Heart left ventricle (tissue), 16 donors: ENCODE data around the gene LMTK2. TPM values are rescaled to one million over a fixed set of nuclear protein-coding genes. Genes with fewer than 3 reads are reported as not detected.

ENCODE experiments used
- ATAC-seq, 4 donors: fragments of 200-7000 bp; cut with Tn5 transposase; one replicate each; pipeline ENCODE4 v1.9.1; 2020 to 2022; ENCODE audit warnings: moderate library complexity in 4 of 4, mild to moderate bottlenecking in 3 of 4, moderate number of reproducible peaks in 1 of 4
- DNase-seq, 5 donors: peaks; one replicate each; pipeline ENCODE4 v3.0.0-alpha.2; 2020
- H3K27ac ChIP-seq, 12 donors: fragments of 200-600 bp; sonication (generic) in 4 of 12; one replicate each; pipeline versions ENCODE4 v1.5.0 to v1.8.0; 2016 to 2022; ENCODE audit warnings: mild to moderate bottlenecking in 2 of 12
- H3K27me3 ChIP-seq, 9 donors: fragments of 200-600 bp; sonication (generic) in 2 of 9; one replicate each; pipeline versions ENCODE4 v1.5.1 to v1.8.0; 2016 to 2022; ENCODE audit warnings: mild to moderate bottlenecking in 3 of 9
- H3K36me3 ChIP-seq, 9 donors: fragments of 200-600 bp; sonication (generic) in 2 of 9; one replicate each; pipeline versions ENCODE4 v1.5.0 to v1.8.0; 2018 to 2022; ENCODE audit warnings: mild to moderate bottlenecking in 2 of 9
- H3K4me1 ChIP-seq, 12 donors: fragments of 200-600 bp; sonication (generic) in 4 of 12; one replicate each; pipeline versions ENCODE4 v1.5.0 to v1.8.0; 2016 to 2022; ENCODE audit warnings: mild to moderate bottlenecking in 3 of 12
- H3K4me3 ChIP-seq, 12 donors: fragments of 200-600 bp; sonication (generic) in 4 of 12; one replicate each; pipeline versions ENCODE4 v1.5.0 to v1.8.0; 2017 to 2022; ENCODE audit warnings: mild to moderate bottlenecking in 9 of 12, moderate library complexity in 4 of 12
- H3K9me3 ChIP-seq, 12 donors: fragments of 200-600 bp; sonication (generic) in 4 of 12; one replicate each; pipeline versions ENCODE4 v1.5.0 to v1.8.0; 2016 to 2022; ENCODE audit warnings: mild to moderate bottlenecking in 1 of 12
- POLR2A ChIP-seq, 2 donors: fragments of 450-650 bp; IDR thresholded peaks; one replicate each; pipeline ENCODE4 v1.6.1; 2017; ENCODE audit warnings: antibody characterized with exemption in 2 of 2, mild to moderate bottlenecking in 2 of 2, moderate library complexity in 2 of 2
- WGBS, 4 donors: extraction: QIAGEN DNeasy Blood & Tissue Kit in 2 of 4; methylation state at CpG; one replicate each; pipeline versions ENCODE4 v1.1.5 to v1.1.7; 2013 to 2018; 5-methylcytosine and 5-hydroxymethylcytosine counted together
- intact Hi-C, 10 donors: fragments of 100-400 bp; cut with DNase I; formaldehyde crosslinking; loops; one replicate each; pipeline versions ENCODE4 v1.11.1 to v1.14.2; 2022
- polyA plus RNA-seq, 2 donors: library from polyadenylated mRNA; stranded (reverse); fragments of 200-250 nt; gene quantifications; one replicate each; pipeline ENCODE4 v1.2.3, GENCODE V29; 2013
- total RNA-seq, 9 donors: library from RNA; depleted of rRNA in 2 of 9; stranded (reverse); fragments of >200 nt in 2 of 9; fragmentation: NEBNext Ultra II Directional in 3 of 9; extraction: Animal tissue kit (Norgen Biotek cat#: 25700) in 3 of 9; gene quantifications; one replicate each; pipeline versions ENCODE4 v1.1.0 to v1.2.4, GENCODE V29; 2016 to 2023
- TF ChIP-seq, protein P1 (sequence below), 12 donors: fragments of 200-600 bp; sonication (generic) in 4 of 12; IDR thresholded peaks; one replicate each; pipeline versions ENCODE4 v1.5.0 to v1.8.0; 2018 to 2022; ENCODE audit warnings: antibody characterized with exemption in 12 of 12, mild to moderate bottlenecking in 5 of 12
- donor health status: ischemic (EF 13 %, LVEDD 7.1; RV severe dilation, severe dysfunction).
- donor health status: healthy with polysubstance abuse.
- donor health status: DM: no; HTN: yes; CAD: no.
- donor health status: DM: no; HTN: no; CAD: no.
- donor health status: ischemic (EF 25% LVEDD 6.9; RV normal size, moderate dysfunction).
- donor health status: ischemic (EF 25% LVEDD 5.7; RV mildly dilated, moderate dysfunction).
- donor health status: healthy.
- donor health status: DM: yes; HTN: yes; CAD: no.
- donor health status: ischemic (EF 35%, LVEDD 5.7; RV mildly dilated, moderate dysfunction).
- donor health status: nonischemic (EF 11% LVEDD 7.7; RV severe dilation, severe dysfunction).
- donor health status: DM: yes; HTN: yes; CAD: no.
- donor health status: PGD.
- donor health status: ischemic (EF 29% LVEDD 5.4; RV normal size, mild dysfunction).
- donor health status: nonischemic (EF 23%, LVEDD 6.1; RV moderate dilation, normal function).

LMTK2 gene
- total and polyA plus RNA-seq, 11 donors, result 6.3 to 58.3 (median 27.3) TPM

DNA sequence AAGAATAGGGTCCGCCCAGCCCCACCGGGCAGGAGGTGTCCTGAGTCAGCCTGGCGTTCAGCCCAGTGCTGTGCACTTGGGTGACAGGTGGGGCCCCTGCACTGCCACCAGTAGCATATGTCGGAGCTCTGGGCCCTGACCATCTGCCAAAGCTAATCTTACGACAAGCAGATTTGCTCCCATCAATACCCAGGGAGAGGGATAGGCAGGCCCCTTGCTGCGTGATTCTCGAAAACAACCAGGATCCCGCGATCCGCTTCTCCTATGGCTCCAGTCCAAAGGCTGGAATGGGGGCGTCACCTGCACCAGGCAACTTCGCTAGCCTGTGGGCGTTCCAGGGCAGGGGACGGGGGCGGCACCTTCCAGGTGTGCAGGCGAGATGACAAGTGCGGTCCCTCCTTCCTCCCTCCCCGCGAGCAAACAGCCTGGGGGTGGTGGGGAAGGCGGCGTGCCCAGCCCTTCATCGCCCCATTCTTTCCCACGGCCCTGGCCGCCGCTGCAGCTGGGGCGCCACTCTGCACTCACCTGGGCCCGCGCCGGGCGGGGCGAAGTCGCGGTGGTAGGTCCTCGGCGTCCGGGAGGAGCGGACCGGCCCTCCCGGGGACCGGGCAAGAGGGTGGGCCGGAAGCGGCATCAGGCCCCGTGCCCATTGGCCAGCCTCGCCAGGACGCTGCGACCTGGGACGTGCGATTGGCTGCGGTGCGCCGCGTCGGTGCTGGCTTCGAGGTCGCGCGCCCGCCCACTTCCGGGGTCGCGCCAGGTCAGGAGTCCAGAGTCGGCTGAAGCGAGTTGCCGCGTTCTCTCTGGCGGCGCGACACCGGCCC is 145.2 kb downstream of the LMTK2 start, which contains the start of gene TECPR1:
TSS of gene TECPR1 (minus strand) at position 632 of the 824 bp plus-strand sequence. CDS start 6,086 bp downstream, outside the sequence.
- DNase-seq, result peak; percentile 96 to 97 (median 97)
- Histone ChIP-seq H3K27me3 (no peaks in the 10 kb centered on the region), H3K36me3 (peaks cover 0 to 18% (median 3%) of the 10 kb centered on the region in 9 donors), H3K4me1 (peaks cover 0 to 61% (median 35%) of the 10 kb centered on the region in 12 donors), H3K9me3 (no peaks in the 10 kb centered on the region), H3K4me3 (peak within 1 kb of the TSS; percentile 71 to 99 (median 90)), H3K27ac (peak within 1 kb of the TSS; percentile 39 to 91 (median 88))
- intact Hi-C loops, result loop anchor here in 1 of 10 donors (2.0 kb wide), 1 partner anchor 31 kb away; no protein-coding TSS in a partner anchor
- WGBS, 4 donors, result 0 to 1% (median 0%) methylated on average over 10 to 69 of the region's 69 CpGs
- TF ChIP-seq POLR2A (IDR thresholded peaks at IDR 0.05), result peak in 1 of 2 donors; percentile 53
- TF ChIP-seq, protein P1, sequence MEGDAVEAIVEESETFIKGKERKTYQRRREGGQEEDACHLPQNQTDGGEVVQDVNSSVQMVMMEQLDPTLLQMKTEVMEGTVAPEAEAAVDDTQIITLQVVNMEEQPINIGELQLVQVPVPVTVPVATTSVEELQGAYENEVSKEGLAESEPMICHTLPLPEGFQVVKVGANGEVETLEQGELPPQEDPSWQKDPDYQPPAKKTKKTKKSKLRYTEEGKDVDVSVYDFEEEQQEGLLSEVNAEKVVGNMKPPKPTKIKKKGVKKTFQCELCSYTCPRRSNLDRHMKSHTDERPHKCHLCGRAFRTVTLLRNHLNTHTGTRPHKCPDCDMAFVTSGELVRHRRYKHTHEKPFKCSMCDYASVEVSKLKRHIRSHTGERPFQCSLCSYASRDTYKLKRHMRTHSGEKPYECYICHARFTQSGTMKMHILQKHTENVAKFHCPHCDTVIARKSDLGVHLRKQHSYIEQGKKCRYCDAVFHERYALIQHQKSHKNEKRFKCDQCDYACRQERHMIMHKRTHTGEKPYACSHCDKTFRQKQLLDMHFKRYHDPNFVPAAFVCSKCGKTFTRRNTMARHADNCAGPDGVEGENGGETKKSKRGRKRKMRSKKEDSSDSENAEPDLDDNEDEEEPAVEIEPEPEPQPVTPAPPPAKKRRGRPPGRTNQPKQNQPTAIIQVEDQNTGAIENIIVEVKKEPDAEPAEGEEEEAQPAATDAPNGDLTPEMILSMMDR (IDR thresholded peaks at IDR 0.05), result no peak
- peak; percentile 98 to 100 (median 99) for ATAC-seq

DNA sequence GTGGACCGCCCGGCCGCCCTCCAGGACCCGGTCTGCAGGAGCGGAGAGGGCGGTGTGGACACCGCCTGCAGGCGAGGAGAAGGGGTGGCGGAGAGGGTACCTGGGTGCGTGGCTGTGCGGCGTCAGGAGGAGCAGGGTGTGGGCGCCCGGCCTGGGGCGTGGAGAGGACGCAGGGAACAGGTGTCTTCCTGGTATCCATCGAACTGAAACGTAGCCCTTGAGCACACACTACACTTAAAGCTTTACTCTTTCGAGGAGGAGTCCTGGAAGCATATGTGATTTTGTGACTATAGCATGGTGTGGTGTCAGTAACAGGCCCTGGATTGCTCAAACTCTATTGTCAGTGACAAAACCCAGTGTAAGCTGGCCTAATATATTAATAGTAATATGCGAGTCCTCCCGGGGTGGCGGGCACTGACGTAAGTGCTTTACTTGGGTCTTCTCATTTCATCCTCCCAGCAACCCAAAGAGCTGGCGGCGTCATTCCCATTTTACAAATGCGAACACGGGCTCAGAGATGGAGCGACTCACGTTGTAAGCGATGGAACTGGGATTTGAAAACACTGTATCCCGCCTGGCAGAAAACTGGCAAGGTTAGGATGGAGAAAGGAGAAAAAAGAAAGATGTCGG is 145.9 kb downstream of the LMTK2 start:
- intact Hi-C loops, result no loop called here
- H3K4me1 ChIP-seq, result peaks cover 0 to 61% (median 35%) of the 10 kb centered on the region in 12 donors
- no peaks in the 10 kb centered on the region for H3K27me3 ChIP-seq
- TF ChIP-seq, protein P1 (IDR thresholded peaks at IDR 0.05), result no peak
- no peak for TF ChIP-seq POLR2A (IDR thresholded peaks at IDR 0.05)
- 20 to 39% (median 27%) methylated on average over 18 to 32 of the region's 32 CpGs for WGBS, 4 donors
- peaks cover 0 to 19% (median 7%) of the 10 kb centered on the region in 9 donors for H3K36me3 ChIP-seq
- no peaks in the 10 kb centered on the region for H3K9me3 ChIP-seq
- H3K4me3 ChIP-seq, result peak overlapping the region; percentile 71 to 99 (median 90)
- DNase-seq, result no peak
- peak overlapping the region; percentile 39 to 91 (median 88) for H3K27ac ChIP-seq
- peak in 1 of 4 donors; percentile 37 for ATAC-seq

DNA sequence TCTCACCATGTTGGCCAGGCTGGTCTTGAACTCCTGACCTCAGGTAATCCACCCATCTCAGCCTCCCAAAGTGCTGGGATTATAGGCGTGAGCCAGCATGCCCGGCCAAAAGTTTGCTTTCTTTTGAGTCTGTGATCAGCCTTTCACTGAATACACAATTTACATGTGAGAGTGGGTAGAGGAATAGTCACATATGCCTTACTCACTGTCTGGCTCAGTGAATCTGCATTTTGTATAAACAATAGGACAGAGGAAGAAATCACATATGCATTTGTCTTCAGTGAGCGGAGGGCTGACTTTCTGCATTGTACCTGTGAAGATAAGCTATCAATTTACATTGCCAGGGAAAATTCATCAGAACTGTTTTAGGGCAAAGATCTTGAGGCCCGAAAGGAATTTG is 147.9 kb downstream of the LMTK2 start:
- Histone ChIP-seq H3K4me3 (no peak overlapping the region), H3K27me3 (no peaks in the 10 kb centered on the region), H3K9me3 (no peaks in the 10 kb centered on the region), H3K4me1 (peaks cover 0 to 44% (median 29%) of the 10 kb centered on the region in 12 donors), H3K27ac (no peak overlapping the region), H3K36me3 (peaks cover 0 to 16% (median 8%) of the 10 kb centered on the region in 9 donors)
- no peak for DNase-seq
- intact Hi-C loops, result no loop called here
- no peak for TF ChIP-seq POLR2A (IDR thresholded peaks at IDR 0.05)
- TF ChIP-seq, protein P1 (IDR thresholded peaks at IDR 0.05), result no peak
- 87 to 95% (median 91%) methylated on average over 4 of the region's 4 CpGs for WGBS, 4 donors
- no peak for ATAC-seq
